T-helper 2 cell treated with Interferon-gamma antibody and Interleukin-4, amounts not matched to agents 100 ng/mL and 5 ng/mL, for 36 hours (primary cell): ENCODE measurements around the gene SUN1. TPM values are rescaled to one million over a fixed set of nuclear protein-coding genes. Genes with fewer than 3 reads are reported as not detected.
"Not testable (repeated sequence)": the region's sequence is repeated elsewhere in the genome, so short reads cannot be mapped to it uniquely, and the experiment has no call there.

ENCODE experiments used
- intact Hi-C: fragments of 100-400 bp; cut with micrococcal nuclease; formaldehyde crosslinking; loops from one replicate; pipeline ENCODE4 v1.15.1; 2023
- total RNA-seq: library from RNA; stranded (reverse); gene quantifications from 2 replicates; pipeline ENCODE4 v1.2.3, GENCODE V29; 2022

The SUN1 gene
- total RNA-seq, 1 donor from 2014 or later, result 63.3 TPM

DNA sequence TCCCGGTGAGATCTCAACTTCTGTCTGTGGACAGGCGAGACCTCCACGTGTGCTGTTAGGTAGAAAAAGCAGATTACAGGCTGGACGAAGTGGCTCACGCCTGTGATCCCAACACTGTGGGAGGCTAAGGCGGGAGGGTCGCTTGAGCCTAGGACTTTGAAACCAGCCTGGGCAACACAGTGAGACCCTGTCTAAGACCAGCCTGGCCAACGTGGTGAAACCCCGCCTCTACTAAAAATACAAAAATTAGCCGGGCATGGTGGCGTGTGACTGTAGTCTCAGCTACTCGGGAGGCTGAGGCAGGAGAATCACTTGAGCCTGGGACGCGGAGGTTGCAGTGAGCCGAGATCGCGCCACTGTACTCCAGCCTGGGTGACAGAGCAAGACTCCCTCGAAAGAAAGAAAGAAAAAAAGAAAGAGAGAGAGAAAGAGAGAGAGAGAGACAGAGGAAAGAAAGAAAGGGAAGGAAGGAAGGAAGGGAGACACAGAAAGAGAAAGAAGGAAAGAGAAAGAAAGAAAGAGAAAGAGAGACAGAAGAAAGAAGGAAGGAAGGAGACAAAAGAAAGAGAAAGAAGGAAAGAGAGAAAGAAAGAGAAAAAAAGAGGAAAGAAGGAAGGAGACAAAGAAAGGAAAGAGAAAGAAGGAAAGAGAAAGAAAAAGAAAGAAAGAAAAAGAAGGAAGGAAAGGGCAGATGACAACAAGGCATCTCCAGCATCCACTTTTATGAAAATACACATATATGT, 29.6 kb upstream of the SUN1 start:
- intact Hi-C loops, result no loop called here

DNA sequence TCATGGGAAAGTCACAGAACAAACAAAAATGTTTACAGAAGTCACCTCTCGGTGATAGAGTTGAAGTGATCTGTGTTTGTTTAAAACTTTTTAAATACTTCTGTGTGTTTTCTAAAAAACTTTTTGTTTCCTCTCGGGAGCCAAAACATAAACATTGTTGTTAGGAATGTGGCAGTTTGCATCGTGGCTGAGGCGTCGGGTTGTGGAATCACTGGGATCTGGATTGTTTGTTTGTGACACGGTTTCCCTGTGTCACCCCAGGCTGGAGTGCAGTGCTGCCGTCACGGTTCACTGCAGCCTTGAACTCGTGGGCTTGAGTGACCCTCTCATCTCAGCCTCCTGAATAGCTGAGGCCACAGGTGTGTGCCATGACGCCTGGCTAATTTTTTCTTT, 29.0 kb upstream of the SUN1 start:
- intact Hi-C loops, result no loop called here

DNA sequence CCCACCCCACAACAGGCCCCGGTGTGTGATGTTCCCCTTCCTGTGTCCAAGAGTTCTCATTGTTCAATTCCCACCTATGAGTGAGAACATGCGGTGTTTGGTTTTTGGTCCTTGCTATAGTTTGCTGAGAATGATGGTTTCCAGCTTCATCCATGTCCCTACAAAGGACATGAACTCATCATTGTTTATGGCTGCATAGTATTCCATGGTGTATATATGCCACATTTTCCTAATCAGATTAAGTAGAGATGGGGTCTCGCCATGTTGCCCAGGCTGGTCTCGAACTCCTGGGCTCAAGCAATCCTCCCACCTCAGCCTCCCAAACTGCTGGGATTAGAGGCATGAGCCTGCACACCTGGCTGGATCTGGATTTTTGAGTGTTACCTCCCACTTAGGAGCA, 28.5 kb upstream of the SUN1 start:
- intact Hi-C loops, result not testable (repeated sequence)

DNA sequence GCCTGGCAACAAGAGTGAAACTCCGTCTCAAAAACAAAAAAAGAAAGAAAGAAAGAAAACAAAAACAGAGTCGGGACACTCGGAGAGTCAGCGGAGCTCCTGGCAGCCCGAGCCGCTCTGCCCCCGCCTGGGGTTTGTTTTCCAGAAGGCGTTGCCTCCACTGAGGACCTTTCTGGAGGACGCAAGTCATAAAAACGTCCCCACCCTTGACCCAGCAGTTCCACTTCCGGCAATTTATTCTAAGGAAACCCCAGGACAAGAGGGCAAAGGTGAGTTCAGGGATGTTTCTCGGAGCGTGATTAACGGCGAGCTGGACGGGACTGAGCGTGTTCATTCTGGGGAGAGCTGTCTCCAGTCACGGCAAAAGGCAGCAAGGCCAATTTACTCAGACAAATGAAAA, 27.0 kb upstream of the SUN1 start:
- intact Hi-C loops, result no loop called here

DNA sequence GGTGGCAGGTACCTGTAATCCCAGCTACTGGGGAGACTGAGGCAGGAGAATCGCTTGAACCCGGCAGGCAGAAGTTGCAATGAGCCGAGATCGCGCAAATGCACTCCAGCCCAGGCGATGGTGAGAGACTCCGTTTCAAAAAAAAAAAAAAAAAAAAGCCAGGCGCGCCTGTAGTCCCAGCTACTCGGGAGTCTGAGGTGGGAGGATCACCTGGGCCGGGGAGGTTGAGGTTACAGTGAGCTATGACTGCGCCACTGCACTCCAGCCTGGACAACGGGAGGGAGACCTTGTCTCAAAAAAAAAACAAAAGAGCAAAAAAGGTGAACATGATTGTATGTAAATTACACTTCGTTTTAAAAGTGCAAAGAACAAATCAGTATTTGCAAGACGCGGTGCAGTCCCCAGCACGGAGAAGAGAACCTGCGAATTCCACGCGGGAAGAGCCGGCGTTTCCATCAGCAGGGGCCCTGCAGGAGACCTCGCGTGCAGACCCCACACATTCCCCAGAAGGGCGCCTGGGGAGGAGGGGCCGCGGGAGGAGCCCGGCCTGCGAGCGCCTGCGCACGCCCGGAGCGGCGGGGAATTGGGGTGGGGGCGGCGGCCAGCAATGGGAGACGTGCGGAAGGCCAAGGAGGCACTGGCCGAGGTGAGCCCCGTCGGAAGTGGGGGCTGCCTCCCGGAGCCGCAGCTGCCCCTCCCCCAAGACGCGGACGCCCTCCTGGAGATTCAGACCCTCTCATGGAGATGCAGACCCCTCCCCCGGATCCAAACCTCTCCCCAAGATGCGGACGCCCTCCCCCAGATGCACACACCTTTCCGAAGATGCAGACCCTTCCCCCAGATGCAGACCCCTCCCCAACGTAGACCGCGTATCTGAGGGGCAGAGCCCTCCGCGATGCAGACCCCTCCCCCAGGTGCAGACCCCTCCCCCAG, 16.7 kb upstream of the SUN1 start:
- intact Hi-C loops, result loop anchor here (1.0 to 10.0 kb wide), 3 partner anchors 61 to 227 kb away; partner anchors contain the start of genes GET4 and GPR146

DNA sequence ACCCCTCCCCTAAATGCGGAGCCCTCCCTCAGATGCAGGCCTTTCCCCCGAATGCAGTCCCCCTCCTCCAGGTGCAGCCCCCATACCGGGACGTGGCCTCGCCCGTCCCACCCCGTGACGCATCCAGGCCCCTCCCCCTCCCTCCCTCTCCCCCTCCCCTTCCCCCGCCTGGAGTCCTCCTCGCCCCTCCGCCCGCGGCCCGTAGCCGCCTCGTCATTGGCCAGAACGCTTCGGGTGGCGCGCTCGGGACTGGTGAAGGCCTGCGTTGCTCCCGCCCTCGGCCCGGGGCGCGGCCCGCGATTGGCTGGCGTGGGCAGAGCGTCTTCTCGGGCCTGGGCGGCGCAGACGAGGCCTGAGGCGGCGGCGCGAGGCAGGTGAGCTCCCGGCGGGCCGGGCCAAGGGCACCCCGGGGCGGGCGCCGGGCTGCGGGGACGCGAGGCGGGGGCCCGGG, 16.0 kb upstream of the SUN1 start:
- intact Hi-C loops, result loop anchor here (1.0 to 10.0 kb wide), 3 partner anchors 60 to 226 kb away; partner anchors contain the start of genes GET4 and GPR146

DNA sequence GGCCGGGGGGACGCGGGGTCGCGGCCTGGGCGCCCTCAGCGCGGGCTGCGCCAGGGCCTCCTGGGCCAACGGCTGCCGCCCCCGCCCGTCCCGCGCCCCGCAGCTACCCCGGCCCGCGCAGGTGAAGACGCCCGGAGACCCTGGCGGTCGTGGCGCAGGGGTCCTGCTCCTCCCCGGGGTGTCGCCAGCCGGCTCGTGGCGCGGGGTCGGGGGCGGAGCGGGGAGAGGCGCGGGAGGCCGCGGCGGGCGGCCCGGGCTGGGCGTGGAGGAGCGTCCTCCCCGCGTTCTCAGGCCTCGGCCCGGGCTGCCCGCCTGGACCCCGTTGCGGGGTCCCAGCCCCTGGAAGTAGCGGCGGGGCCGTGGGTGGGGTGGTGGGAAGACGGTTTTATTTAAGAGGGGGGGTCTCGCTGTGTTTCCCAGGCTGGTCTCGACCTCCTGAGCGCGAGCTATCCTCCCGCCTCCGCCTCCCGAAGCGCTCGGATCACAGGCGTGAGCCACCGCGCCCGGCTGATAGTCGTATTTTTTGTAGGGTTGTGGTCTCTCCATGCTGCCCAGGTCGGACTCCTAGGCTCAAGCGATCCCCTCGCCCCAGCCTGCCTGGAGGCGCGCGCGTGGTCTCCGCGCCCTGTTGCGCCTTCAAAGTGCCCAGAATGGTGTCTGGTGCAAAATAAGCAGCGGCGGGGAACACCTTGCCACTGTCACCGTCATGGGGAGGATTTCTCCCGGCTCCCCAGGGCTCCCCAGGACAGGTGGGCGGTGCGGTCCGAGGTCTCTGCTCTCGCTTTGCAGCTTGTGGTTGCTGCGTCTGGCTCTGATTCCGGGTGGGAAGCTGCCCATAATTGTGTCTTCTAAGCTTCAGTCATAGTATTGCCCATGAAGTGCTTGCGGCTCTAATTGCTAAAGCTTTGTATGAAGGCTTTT, 15.3 kb upstream of the SUN1 start:
- intact Hi-C loops, result loop anchor here (1.0 to 10.0 kb wide), 4 partner anchors 14 to 225 kb away; partner anchors contain the start of genes GET4 and GPR146

DNA sequence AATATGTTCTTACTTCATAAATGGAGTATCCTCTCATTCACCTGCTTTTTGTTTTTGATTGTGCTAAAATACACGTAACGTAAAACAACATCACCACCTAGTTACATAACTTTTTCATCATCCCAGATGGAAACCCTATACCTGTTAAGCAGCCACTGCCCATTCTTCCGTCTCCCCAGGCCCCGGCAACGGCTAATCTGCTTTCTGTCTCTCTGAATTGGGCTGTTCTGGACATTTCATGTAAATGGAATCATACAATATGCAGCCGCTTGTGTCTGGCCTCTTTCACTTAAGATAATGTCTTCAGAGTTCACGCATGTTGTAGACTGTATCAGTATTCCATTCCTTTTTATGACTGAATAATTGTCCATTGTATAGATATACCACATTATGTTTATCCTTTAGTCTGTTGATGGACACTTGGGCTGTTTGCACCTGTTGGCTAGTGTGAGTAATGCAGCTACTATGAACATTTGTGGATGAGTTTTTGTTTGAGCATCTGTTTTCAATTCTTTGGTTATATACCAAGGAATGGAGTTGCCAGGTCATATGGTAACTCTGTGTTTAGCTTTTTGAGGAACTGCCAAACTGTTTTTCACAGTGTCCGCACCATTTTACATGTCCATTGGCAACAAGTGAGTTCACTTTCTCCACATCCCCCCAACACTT, 14.1 kb upstream of the SUN1 start:
- intact Hi-C loops, result loop anchor here (5.0 to 10.0 kb wide), 2 partner anchors 213 to 224 kb away; partner anchors contain the start of gene GPR146

DNA sequence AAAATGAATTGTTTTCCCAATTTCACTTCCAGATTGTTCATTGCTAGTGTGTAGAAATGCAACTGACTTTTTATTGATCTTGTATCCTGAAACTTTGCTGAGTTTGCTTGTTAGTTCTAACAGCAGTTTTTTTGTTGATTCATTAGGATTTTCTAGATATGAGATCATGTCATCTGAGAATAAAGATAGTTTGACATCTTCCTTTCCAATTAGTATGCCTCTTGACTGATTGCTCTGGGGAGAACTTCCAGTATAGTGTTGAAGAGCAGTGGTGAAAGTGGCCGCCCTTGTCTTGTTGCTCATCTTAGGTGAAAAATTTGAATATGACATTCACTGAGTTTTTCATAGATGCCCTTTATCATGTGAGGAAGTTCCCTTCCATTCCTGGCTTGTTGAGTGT, 11.9 kb upstream of the SUN1 start:
- intact Hi-C loops, result no loop called here

DNA sequence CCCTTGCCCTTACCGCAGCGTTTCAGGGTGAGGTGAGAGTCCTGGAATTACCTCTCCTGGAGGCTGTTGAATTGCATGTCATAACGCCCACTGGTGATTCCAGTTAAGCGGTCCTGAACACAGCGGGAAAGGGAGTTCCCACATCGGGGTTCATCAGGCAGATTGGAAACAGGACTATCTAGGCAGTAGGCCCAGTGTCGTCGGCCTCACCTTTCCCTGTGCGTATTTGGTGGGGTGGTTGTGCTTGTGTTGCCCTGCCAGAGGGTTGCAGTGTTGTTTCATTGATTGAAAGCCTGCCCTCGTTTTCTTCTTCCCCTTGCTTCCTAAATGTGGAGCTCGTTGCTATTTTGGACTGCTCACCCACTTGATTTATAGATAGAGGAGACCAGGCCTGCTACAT, 10.6 kb upstream of the SUN1 start:
- intact Hi-C loops, result no loop called here

DNA sequence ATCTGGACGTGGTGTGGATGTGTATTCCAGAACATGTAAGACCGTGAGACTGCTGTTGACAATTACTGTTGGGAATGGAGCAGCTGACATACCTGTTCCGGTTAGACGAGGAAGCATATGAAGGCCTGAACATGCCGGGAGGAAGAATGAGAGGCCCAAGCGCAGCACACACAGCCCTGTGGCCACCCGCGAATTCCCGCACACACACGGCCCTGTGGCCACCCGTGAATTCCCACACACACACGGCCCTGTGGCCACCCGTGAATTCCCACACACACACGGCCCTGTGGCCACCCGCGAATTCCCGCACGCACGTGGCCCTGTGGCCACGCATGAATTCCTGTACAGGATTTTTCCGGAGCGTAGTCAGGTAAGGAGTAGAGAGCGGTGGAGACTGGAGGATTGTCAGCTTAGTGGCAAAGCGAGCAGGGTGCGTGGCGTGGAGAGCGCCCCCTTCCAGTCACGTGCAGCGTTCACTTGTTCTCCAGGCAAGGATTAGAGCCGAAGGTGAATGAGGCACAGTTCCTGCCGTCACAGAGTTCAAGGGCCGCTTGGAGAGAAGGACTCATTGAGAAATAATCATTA, 9.5 kb upstream of the SUN1 start:
- intact Hi-C loops, result no loop called here

DNA sequence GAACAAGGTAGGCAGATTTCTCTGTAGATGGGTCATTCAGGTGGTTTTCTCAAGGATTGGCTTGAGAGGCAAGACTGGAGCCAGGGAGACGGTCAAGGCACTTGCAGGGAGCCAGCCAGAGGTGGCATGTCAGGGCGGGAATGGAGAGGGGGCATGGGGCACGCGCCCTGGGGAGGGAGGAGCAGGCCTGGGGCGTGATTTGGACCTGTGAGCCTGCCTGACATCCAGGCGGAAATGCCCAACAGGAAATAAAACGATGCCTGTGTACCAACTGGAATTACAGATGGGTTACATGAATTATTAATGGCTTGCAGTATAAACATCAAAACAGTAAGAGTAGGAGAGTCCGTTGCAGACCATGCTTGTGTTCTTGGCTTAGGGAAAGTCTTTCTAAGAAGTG, 8.6 kb upstream of the SUN1 start:
- intact Hi-C loops, result no loop called here

DNA sequence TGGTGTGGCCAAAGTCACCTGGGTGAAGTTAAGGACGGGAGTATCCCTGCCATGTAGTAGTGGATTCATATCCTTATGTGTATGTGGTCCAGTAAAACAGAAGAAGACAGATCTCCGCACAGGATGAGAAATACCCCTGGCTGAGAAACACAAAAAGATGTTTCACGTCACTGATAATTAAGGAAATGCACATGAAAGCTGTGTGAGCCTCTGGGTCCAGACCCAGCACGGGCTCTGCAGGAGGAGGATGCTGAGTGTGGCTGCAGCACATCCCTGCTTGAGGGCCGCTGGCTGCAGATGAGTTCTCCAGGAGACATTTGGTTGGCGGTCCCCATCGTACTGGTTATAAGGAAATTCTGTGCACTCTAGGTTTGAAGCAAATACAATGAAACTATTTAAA, 8.2 kb upstream of the SUN1 start:
- intact Hi-C loops, result no loop called here

DNA sequence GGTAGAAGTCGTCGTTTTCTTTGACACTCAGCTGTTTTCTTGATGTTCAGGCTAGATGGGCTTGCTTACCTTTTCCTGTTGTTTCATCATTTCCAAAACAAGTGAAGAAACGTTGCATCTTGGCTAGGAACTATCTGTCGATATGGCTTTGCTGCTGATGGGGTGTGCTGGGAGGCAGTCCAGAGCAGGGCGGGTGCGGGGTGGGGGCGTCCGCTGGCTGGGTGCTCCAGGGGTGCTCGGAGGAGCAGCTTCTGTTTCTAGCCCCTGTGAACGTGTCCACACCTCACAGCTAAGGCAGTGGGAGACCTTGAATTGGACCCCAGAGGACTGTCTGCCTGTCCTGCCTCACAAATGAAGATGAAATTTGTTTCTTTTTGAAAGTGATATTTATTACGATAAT, 7.6 kb upstream of the SUN1 start:
- intact Hi-C loops, result no loop called here

DNA sequence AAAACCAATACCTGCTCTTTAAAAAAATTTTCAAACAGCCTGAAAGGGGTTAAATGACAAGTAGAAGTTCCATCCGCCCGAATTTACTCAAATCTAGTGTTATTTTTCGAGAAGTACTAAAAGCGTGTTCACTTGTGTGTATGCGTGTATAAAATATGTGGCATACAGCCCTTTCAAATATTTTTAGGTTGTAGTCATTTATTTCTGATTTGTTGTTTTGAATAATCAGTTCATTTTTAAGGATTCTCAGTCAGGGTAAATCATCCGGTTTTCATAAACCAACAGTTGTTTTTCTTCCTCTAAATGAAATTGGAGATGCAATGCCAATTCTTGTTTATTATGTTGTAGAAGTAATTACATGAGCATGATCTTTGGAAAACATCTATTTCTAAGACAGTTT, 6.9 kb upstream of the SUN1 start:
- intact Hi-C loops, result no loop called here

DNA sequence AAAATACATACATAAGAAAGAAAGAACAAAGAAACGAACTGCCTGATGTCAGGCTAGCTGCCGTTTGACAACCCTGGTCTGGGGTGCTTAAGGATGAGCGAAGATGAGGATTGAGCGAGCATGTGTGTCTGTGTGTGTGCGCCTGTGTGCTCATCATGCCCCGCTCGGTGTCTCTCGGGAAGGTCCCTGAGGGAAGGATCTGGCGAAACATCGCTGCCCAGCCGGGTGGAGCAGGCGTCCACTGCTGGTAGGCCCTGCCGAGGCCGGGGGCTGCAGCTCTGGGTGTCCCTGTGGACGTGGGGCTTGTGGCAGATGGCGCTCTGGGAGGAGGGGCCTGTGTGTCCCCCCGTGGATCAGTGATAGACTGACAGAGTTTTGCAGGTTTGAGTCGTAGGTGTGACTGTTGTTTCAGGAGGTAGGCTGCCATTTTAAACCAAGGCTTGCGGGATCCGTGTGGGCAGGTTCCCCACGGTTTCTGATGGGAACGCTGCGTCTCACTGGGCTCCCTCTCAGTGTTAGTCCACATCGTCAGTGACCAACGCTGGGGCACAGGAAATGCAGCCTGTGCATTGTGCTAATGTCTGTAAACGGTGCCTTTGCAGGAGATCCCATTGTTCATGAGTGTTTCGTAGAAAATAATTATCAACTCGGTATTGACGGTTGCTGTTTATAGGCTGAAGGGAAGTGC, 5.9 kb upstream of the SUN1 start:
- intact Hi-C loops, result no loop called here

DNA sequence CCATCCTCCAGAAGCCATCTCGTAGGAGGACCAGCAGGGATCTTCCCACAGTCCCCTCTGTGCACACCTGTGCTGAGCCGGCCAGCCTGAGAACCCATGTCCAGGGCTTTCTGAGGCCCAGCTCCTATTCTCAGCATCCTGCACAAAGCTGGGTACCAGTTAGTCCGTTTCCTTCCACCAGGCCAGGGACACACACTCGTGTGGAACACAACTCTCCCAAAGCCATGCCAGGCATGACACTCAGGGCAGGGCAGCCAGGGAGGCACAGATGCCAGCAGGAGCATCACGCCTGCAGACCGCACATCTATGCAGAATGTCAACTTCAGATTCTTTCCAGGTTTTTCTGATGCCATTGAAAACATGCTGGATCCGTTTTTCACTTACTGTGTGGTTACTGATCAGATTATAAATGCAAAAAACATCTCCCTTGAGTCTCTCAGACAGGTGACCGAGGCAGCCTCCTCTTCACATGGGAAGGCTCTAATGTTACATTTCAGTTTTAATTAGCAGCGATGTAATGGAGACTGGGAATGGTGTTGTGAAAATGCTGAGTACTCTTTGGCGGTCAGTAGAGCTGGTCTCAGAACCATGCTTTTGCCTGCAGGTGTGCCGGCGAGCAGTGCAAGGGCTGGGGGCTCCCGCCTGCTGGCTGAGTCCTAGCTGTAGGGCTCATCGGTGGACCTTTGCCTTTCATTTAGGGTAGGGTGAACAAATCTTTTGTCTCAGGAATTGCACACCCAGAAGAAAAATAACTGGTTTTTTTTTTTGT, 3.3 kb upstream of the SUN1 start:
- intact Hi-C loops, result no loop called here

DNA sequence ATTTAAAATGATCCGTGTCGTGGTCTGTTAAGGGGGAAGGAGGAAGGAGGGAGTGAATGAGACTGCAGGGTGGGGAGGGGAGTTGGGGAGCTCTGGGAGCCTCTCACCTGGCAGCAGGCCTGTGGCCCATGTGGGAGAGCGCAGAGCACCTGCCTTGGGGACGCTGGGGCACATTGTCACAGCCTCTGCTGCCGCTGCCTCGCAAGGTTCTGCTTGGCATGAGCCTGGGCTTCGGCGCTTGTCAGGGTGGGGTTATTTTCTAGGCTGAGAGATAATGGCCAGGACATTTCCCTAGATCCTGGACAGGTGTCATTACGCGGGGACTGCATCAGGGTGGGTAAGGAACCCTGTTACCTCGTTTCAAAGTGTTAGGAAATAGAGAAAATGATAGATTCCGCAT, 2.2 kb upstream of the SUN1 start:
- intact Hi-C loops, result no loop called here
